IMR-90 (cell line): ENCODE results near the gene PRKACG. TPM values are rescaled to one million over a fixed set of nuclear protein-coding genes. Genes with fewer than 3 reads are reported as not detected.

ENCODE experiments used
- ATAC-seq: fragments of 200-7000 bp; cut with Tn5 transposase; 2 replicates; pipeline ENCODE4 v1.9.1; 2020; ENCODE audit warnings: low read depth, mild to moderate bottlenecking, moderate library complexity
- BruUV-seq: library from RNA; stranded (reverse); fragments of 400-500 nt; replicated peaks from 2 replicates; lab custom pipeline; 2021; lab: Mats Ljungman, UMichigan
- CTCF ChIA-PET: fragments of 300-600 bp; formaldehyde crosslinking; extraction: SDS; loops from one replicate; lab custom pipeline; 2021; ENCODE audit warnings: antibody characterized with exemption; lab: Yijun Ruan, JAX
- POLR2A ChIA-PET: fragments of 300-600 bp; sonication (Branson Sonifier 250); formaldehyde crosslinking; loops from one replicate; lab custom pipeline; 2022; ENCODE audit warnings: antibody characterized with exemption; ENCODE audit not compliant: unreplicated experiment; lab: Charles Lee
- DNase-seq: peaks from one replicate; pipeline ENCODE4 v3.0.0; 2013
- H2AFZ ChIP-seq: replicated peaks from 2 replicates; pipeline ENCODE3; 2013; ENCODE audit warnings: low read length, mild to moderate bottlenecking; ENCODE audit not compliant: poor library complexity
- H2AK5ac ChIP-seq: 2 replicates; pipeline ENCODE4 v1.6.1; 2013; ENCODE audit warnings: low read depth, low read length, inconsistent platforms
- H2AK9ac ChIP-seq: replicated peaks from 2 replicates; pipeline ENCODE3; 2013; ENCODE audit warnings: mild to moderate bottlenecking, low read depth, low read length, moderate library complexity; ENCODE audit not compliant: poor library complexity
- H2BK120ac ChIP-seq: 2 replicates; pipeline ENCODE4 v1.6.1; 2013; ENCODE audit warnings: low read depth, low read length, inconsistent platforms
- H2BK15ac ChIP-seq: 3 replicates; pipeline ENCODE4 v1.6.1; 2013; ENCODE audit warnings: low read depth, low read length, inconsistent platforms
- H2BK20ac ChIP-seq: 2 replicates; pipeline ENCODE4 v1.6.1; 2013; ENCODE audit warnings: low read depth, mild to moderate bottlenecking, inconsistent platforms, low read length, moderate library complexity
- H2BK5ac ChIP-seq: 2 replicates; pipeline ENCODE4 v1.6.1; 2013; ENCODE audit warnings: mild to moderate bottlenecking, low read depth, low read length, inconsistent platforms; ENCODE audit not compliant: poor library complexity, severe bottlenecking
- H3K14ac ChIP-seq: replicated peaks from 2 replicates; pipeline ENCODE4 v1.6.1; 2013; ENCODE audit warnings: low read depth, low read length, inconsistent platforms
- H3K18ac ChIP-seq: 2 replicates; pipeline ENCODE4 v1.6.1; 2013; ENCODE audit warnings: low read depth, low read length, control low read depth
- H3K23ac ChIP-seq: 2 replicates; pipeline ENCODE4 v1.6.1; 2013; ENCODE audit warnings: low read depth, low read length, inconsistent platforms
- H3K27ac ChIP-seq: 2 replicates; pipeline ENCODE4 v1.5.1; 2013; ENCODE audit warnings: mild to moderate bottlenecking, control low read depth, low read length; ENCODE audit not compliant: insufficient read depth
- H3K27me3 ChIP-seq: 2 replicates; pipeline ENCODE4 v1.6.1; 2013; ENCODE audit warnings: low read length; ENCODE audit not compliant: control insufficient read depth, insufficient read depth
- H3K36me3 ChIP-seq: 2 replicates; pipeline ENCODE4 v1.6.1; 2013; ENCODE audit warnings: low read length, mixed read lengths; ENCODE audit not compliant: control insufficient read depth, insufficient read depth
- H3K4ac ChIP-seq: 2 replicates; pipeline ENCODE4 v1.6.1; 2013; ENCODE audit warnings: low read depth, low read length, inconsistent platforms
- H3K4me1 ChIP-seq: 2 replicates; pipeline ENCODE4 v1.6.1; 2013; ENCODE audit warnings: low read length, mixed read lengths; ENCODE audit not compliant: control insufficient read depth, insufficient read depth
- H3K4me2 ChIP-seq: 2 replicates; pipeline ENCODE4 v1.6.1; 2013; ENCODE audit warnings: low read depth, mild to moderate bottlenecking, control low read depth, low read length, moderate library complexity
- H3K4me3 ChIP-seq: 2 replicates; pipeline ENCODE4 v1.5.1; 2013; ENCODE audit warnings: low read depth, mild to moderate bottlenecking, control low read depth, low read length, moderate library complexity; ENCODE audit not compliant: insufficient read depth
- H3K56ac ChIP-seq: 2 replicates; pipeline ENCODE4 v1.6.1; 2013; ENCODE audit warnings: low read length, inconsistent platforms; ENCODE audit not compliant: insufficient read depth; ENCODE audit errors: extremely low read depth
- H3K79me1 ChIP-seq, 2 experiments: 2 replicates each; pipeline ENCODE4 v1.6.1; 2013; ENCODE audit warnings: low read length in 2 of 2, inconsistent platforms in 1 of 2, low read depth in 1 of 2
- H3K9ac ChIP-seq: 2 replicates; pipeline ENCODE4 v1.6.1; 2013; ENCODE audit warnings: low read depth, low read length, control low read depth
- H3K9me1 ChIP-seq: 2 replicates; pipeline ENCODE4 v1.6.1; 2013; ENCODE audit warnings: low read length, inconsistent platforms; ENCODE audit not compliant: insufficient read depth
- H3K9me3 ChIP-seq: 2 replicates; pipeline ENCODE4 v1.6.1; 2013; ENCODE audit warnings: low read length; ENCODE audit not compliant: control insufficient read depth, insufficient read depth
- H4K20me1 ChIP-seq: 2 replicates; pipeline ENCODE4 v1.6.1; 2013; ENCODE audit warnings: low read length, inconsistent platforms; ENCODE audit not compliant: insufficient read depth
- H4K5ac ChIP-seq: 2 replicates; pipeline ENCODE4 v1.6.1; 2013; ENCODE audit warnings: mild to moderate bottlenecking, low read depth, low read length, control low read depth
- H4K8ac ChIP-seq, 2 experiments: 2 replicates each; pipeline ENCODE4 v1.6.1; 2013; ENCODE audit warnings: low read depth in 2 of 2, low read length in 2 of 2, control low read depth in 1 of 2, inconsistent platforms in 1 of 2
- H4K91ac ChIP-seq: 2 replicates; pipeline ENCODE4 v1.6.1; 2013; ENCODE audit warnings: low read depth, low read length, inconsistent platforms; ENCODE audit not compliant: insufficient read depth
- CHD1 ChIP-seq: IDR thresholded peaks from 2 replicates; pipeline ENCODE4 v1.6.1; 2012; ENCODE audit warnings: low read depth, low read length, improper control_type of control experiment
- FOS ChIP-seq: fragments of 150-350 bp; IDR thresholded peaks from 2 replicates; pipeline ENCODE4 v1.6.1; 2016; ENCODE audit warnings: low read depth, low read length
- NFE2L2 ChIP-seq: fragments of 150-350 bp; IDR thresholded peaks from 2 replicates; pipeline ENCODE4 v1.6.1; 2016; ENCODE audit warnings: low read depth, mild to moderate bottlenecking, low read length
- RAD21 ChIP-seq: IDR thresholded peaks from 2 replicates; pipeline ENCODE4 v1.6.1; 2012; ENCODE audit warnings: low read length, improper control_type of control experiment
- RFX5 ChIP-seq: IDR thresholded peaks from 2 replicates; pipeline ENCODE4 v1.8.0; 2012; ENCODE audit warnings: low read depth, mild to moderate bottlenecking, low read length, moderate library complexity
- USF2 ChIP-seq: fragments of 150-350 bp; IDR thresholded peaks from 2 replicates; pipeline ENCODE4 v1.6.1; 2017; ENCODE audit warnings: mild to moderate bottlenecking, antibody characterized with exemption, low read length, low read depth
- WGBS, 2 experiments: methylation state at CpG; one replicate each; pipeline versions ENCODE4 v1.1.5 to v1.1.7; 2013; ENCODE audit warnings: missing lambda C conversion rate in 2 of 2; ENCODE audit not compliant: insufficient read length in 1 of 2; ENCODE audit errors: extremely low coverage in 2 of 2; 5-methylcytosine and 5-hydroxymethylcytosine counted together
- dilution Hi-C: fragments of 300-500 bp; cut with HindIII; formaldehyde crosslinking; loops from one replicate; pipeline ENCODE4 v1.14.3; 2018; ENCODE audit warnings: low sequenced_read_pairs; ENCODE audit not compliant: unreplicated experiment
- in situ Hi-C: fragments of 300-500 bp; cut with MboI; formaldehyde crosslinking; loops from 3 replicates; pipeline ENCODE4 v1.14.3; 2019; ENCODE audit warnings: low sequenced_read_pairs, inconsistent platforms, mixed read lengths
- intact Hi-C: fragments of 100-400 bp; cut with micrococcal nuclease; formaldehyde crosslinking; loops from 2 replicates; pipeline ENCODE4 v1.10.0; 2022
- polyA plus RNA-seq, 3 experiments: library from polyadenylated mRNA; depleted of rRNA; stranded (reverse); fragments of >200 nt; gene quantifications; 2 replicates each; pipeline ENCODE4 v1.2.3, GENCODE V29; 2012; ENCODE audit warnings: low replicate concordance in 1 of 3
- total RNA-seq: library from RNA; depleted of rRNA; stranded (reverse); fragments of >200 nt; gene quantifications from 2 replicates; pipeline ENCODE4 v1.2.3, GENCODE V29; 2012

PRKACG gene
- total and polyA plus RNA-seq, 2 of the 4 experiments (the other 2 are of a cell fraction), result not detected

GRCh38 chr9:68964765-68965164 lies 49.1 kb downstream of the PRKACG start:
- no peaks in the 10 kb centered on the region for H3K36me3 ChIP-seq
- no peak overlapping the region for H2BK15ac ChIP-seq
- H3K56ac ChIP-seq, result no peak overlapping the region
- no peak overlapping the region for H3K23ac ChIP-seq
- no peak overlapping the region for H3K4me3 ChIP-seq
- H3K27me3 ChIP-seq, result no peaks in the 10 kb centered on the region; the same call in 1 of the 2 replicates
- ChIA-PET POLR2A (no interaction called here), CTCF (interaction anchor here (1.1 to 1.7 kb wide), 2 partner anchors 14 to 35 kb away, joined by 4 to 5 read pairs; no protein-coding TSS in a partner anchor)
- WGBS, 2 experiments, result no CpG with 5 or more reads among the region's 3 CpGs
- in situ Hi-C loops (no loop called here), dilution Hi-C loops (no loop called here), intact Hi-C loops (no loop called here)
- no peaks in the 10 kb centered on the region; the same call in 1 of the 2 replicates for H3K4me1 ChIP-seq
- no peak overlapping the region for H3K14ac ChIP-seq
- no peak overlapping the region for H2AK9ac ChIP-seq
- H2BK5ac ChIP-seq, result no peak overlapping the region
- no peak overlapping the region for H3K9ac ChIP-seq
- no peaks in the 10 kb centered on the region for H3K79me1 ChIP-seq
- no peak overlapping the region for H3K18ac ChIP-seq
- no peak overlapping the region for H2BK20ac ChIP-seq
- H3K4ac ChIP-seq, result no peak overlapping the region
- H2AFZ ChIP-seq, result no peak overlapping the region
- H4K91ac ChIP-seq, result no peak overlapping the region
- DNase-seq (no peak), ATAC-seq (no peak)
- no TSS peak for BruUV-seq
- H4K20me1 ChIP-seq, result no peaks in the 10 kb centered on the region
- no peak overlapping the region for H2BK120ac ChIP-seq
- H3K4me2 ChIP-seq, result no peak overlapping the region
- H3K9me3 ChIP-seq, result no peaks in the 10 kb centered on the region
- H2AK5ac ChIP-seq, result no peak overlapping the region
- no peaks in the 10 kb centered on the region for H3K9me1 ChIP-seq
- H4K8ac ChIP-seq, result no peak overlapping the region
- TF ChIP-seq USF2 (no peak), RFX5 (no peak), CHD1 (no peak), NFE2L2 (no peak), FOS (no peak), RAD21 (no peak)
- no peak overlapping the region for H3K27ac ChIP-seq
- H4K5ac ChIP-seq, result no peak overlapping the region
